H9 (cell line): ENCODE results near the gene RFX8. TPM values are rescaled to one million over a fixed set of nuclear protein-coding genes. Genes with fewer than 3 reads are reported as not detected.

Experiments
- DNase-seq: peaks from one replicate; pipeline ENCODE4 v3.0.0-alpha.2; 2017
- H2AFZ ChIP-seq: one replicate; pipeline ENCODE4 v1.6.1; 2013; ENCODE audit warnings: mild to moderate bottlenecking, low read length, control low read depth, moderate library complexity
- H2AK5ac ChIP-seq: 2 replicates; pipeline ENCODE4 v1.6.1; 2013; ENCODE audit warnings: low read length, control low read depth, mixed read lengths; ENCODE audit not compliant: insufficient read length
- H2BK120ac ChIP-seq: one replicate; pipeline ENCODE4 v1.6.1; 2013; ENCODE audit warnings: low read depth, mild to moderate bottlenecking, low read length, control low read depth, inconsistent platforms; ENCODE audit not compliant: poor library complexity, severe bottlenecking
- H2BK12ac ChIP-seq: 2 replicates; pipeline ENCODE4 v1.6.1; 2013; ENCODE audit warnings: low read length, control low read depth, mixed read lengths, low read depth; ENCODE audit not compliant: insufficient read length
- H2BK15ac ChIP-seq: 2 replicates; pipeline ENCODE4 v1.6.1; 2013; ENCODE audit warnings: low read depth, low read length, control low read depth
- H2BK20ac ChIP-seq: one replicate; pipeline ENCODE4 v1.6.1; 2013; ENCODE audit warnings: low read depth, mild to moderate bottlenecking, low read length, control low read depth, inconsistent platforms; ENCODE audit not compliant: poor library complexity, severe bottlenecking
- H2BK5ac ChIP-seq: 2 replicates; pipeline ENCODE4 v1.6.1; 2013; ENCODE audit warnings: low read length, control low read depth, mixed read lengths; ENCODE audit not compliant: insufficient read length
- H3K14ac ChIP-seq: 2 replicates; pipeline ENCODE4 v1.6.1; 2013; ENCODE audit warnings: low read length, control low read depth; ENCODE audit not compliant: insufficient read depth
- H3K18ac ChIP-seq: 2 replicates; pipeline ENCODE4 v1.6.1; 2013; ENCODE audit warnings: low read depth, mild to moderate bottlenecking, mixed read lengths, low read length, control low read depth; ENCODE audit not compliant: insufficient read length
- H3K23ac ChIP-seq: 2 replicates; pipeline ENCODE4 v1.6.1; 2013; ENCODE audit warnings: low read length, control low read depth, mixed read lengths, low read depth; ENCODE audit not compliant: insufficient read length
- H3K23me2 ChIP-seq: 2 replicates; pipeline ENCODE4 v1.6.1; 2013; ENCODE audit warnings: low read depth, mild to moderate bottlenecking, mixed read lengths, low read length, control low read depth; ENCODE audit not compliant: insufficient read length, poor library complexity, severe bottlenecking
- H3K27ac ChIP-seq: 2 replicates; pipeline ENCODE4 v1.5.1; 2013; ENCODE audit warnings: low read length, control low read depth, mixed read lengths, low read depth; ENCODE audit not compliant: insufficient read length
- H3K27me3 ChIP-seq: 2 replicates; pipeline ENCODE4 v1.6.1; 2013; ENCODE audit warnings: low read length, control low read depth, inconsistent platforms; ENCODE audit not compliant: insufficient read depth
- H3K4ac ChIP-seq: 2 replicates; pipeline ENCODE4 v1.6.1; 2013; ENCODE audit warnings: low read depth, mild to moderate bottlenecking, control low read depth, inconsistent platforms, low read length, moderate library complexity
- H3K4me1 ChIP-seq: 2 replicates; pipeline ENCODE4 v1.6.1; 2013; ENCODE audit warnings: low read length, control low read depth, inconsistent platforms; ENCODE audit not compliant: insufficient read depth
- H3K4me2 ChIP-seq: 2 replicates; pipeline ENCODE4 v1.6.1; 2013; ENCODE audit warnings: low read length, control low read depth, mixed read lengths; ENCODE audit not compliant: insufficient read length, insufficient read depth
- H3K56ac ChIP-seq: 2 replicates; pipeline ENCODE4 v1.6.1; 2013; ENCODE audit warnings: low read depth, mild to moderate bottlenecking, mixed read lengths, low read length, control low read depth; ENCODE audit not compliant: insufficient read length
- H3K79me1 ChIP-seq: 2 replicates; pipeline ENCODE4 v1.6.1; 2013; ENCODE audit warnings: low read depth, mild to moderate bottlenecking, moderate library complexity, low read length, control low read depth, inconsistent platforms; ENCODE audit not compliant: insufficient read depth, poor library complexity, severe bottlenecking
- H3K79me2 ChIP-seq: 2 replicates; pipeline ENCODE4 v1.6.1; 2013; ENCODE audit warnings: low read length, control low read depth, inconsistent platforms; ENCODE audit not compliant: insufficient read depth
- H3K9ac ChIP-seq: 2 replicates; pipeline ENCODE4 v1.6.1; 2013; ENCODE audit warnings: low read length, control low read depth, mixed read lengths; ENCODE audit not compliant: insufficient read length; ENCODE audit errors: extremely low read depth
- H3K9me3 ChIP-seq: one replicate; pipeline ENCODE4 v1.6.1; 2013; ENCODE audit warnings: low read depth, low read length, inconsistent platforms; ENCODE audit not compliant: control insufficient read depth
- H3T11ph ChIP-seq: one replicate; pipeline ENCODE4 v1.6.1; 2013; ENCODE audit warnings: mild to moderate bottlenecking, low read length, control low read depth, inconsistent platforms
- H4K20me1 ChIP-seq: one replicate; pipeline ENCODE4 v1.6.1; 2013; ENCODE audit not compliant: control insufficient read depth, insufficient read length, insufficient read depth
- H4K5ac ChIP-seq: 2 replicates; pipeline ENCODE4 v1.6.1; 2013; ENCODE audit warnings: low read depth, mild to moderate bottlenecking, mixed read lengths, low read length, control low read depth; ENCODE audit not compliant: insufficient read length
- H4K8ac ChIP-seq: replicated peaks from 2 replicates; pipeline ENCODE4 v1.6.1; 2013; ENCODE audit warnings: low read length, control low read depth, mixed read lengths, low read depth; ENCODE audit not compliant: insufficient read length
- H4K91ac ChIP-seq: 2 replicates; pipeline ENCODE4 v1.6.1; 2013; ENCODE audit warnings: low read depth, mild to moderate bottlenecking, moderate library complexity, mixed read lengths, low read length, control low read depth; ENCODE audit not compliant: insufficient read length
- H3K27ac Mint-ChIP-seq, 3 experiments: 2 replicates in 2 of 3; 3 replicates in 1 of 3; pipeline ENCODE4 v1.8.0; 2020 to 2021; ENCODE audit warnings: mixed read lengths in 3 of 3, mild to moderate bottlenecking in 1 of 3, moderate library complexity in 1 of 3
- H3K27me3 Mint-ChIP-seq: 2 replicates; pipeline ENCODE4 v1.8.0; 2021; ENCODE audit warnings: low read depth, mild to moderate bottlenecking, moderate library complexity, mixed read lengths
- H3K36me3 Mint-ChIP-seq, 3 experiments: 2 replicates in 2 of 3; 3 replicates in 1 of 3; pipeline ENCODE4 v1.8.0; 2020 to 2021; ENCODE audit warnings: low read depth in 3 of 3, mixed read lengths in 3 of 3; ENCODE audit not compliant: insufficient read depth in 1 of 3
- H3K4me1 Mint-ChIP-seq, 2 experiments: 2 replicates each; pipeline ENCODE4 v1.8.0; 2020; ENCODE audit warnings: mixed read lengths in 2 of 2
- H3K4me3 Mint-ChIP-seq, 2 experiments: 2 replicates in 1 of 2; 3 replicates in 1 of 2; pipeline ENCODE4 v1.8.0; 2020 to 2021; ENCODE audit warnings: mild to moderate bottlenecking in 2 of 2, mixed read lengths in 2 of 2, moderate library complexity in 1 of 2
- H3K9me3 Mint-ChIP-seq, 2 experiments: 2 replicates in 1 of 2; 3 replicates in 1 of 2; pipeline ENCODE4 v1.8.0; 2020; ENCODE audit warnings: mild to moderate bottlenecking in 2 of 2, mixed read lengths in 2 of 2, moderate library complexity in 1 of 2
- CTCF ChIP-seq: fragments of 200-600 bp; sonication (generic); conservative IDR thresholded peaks from 3 replicates; pipeline ENCODE4 v1.8.0; 2021; ENCODE audit warnings: antibody characterized with exemption, mild to moderate bottlenecking
- WGBS: extraction: QIAGEN DNeasy Blood & Tissue Kit; methylation state at CpG from one replicate; pipeline ENCODE4 v1.1.7; 2013; ENCODE audit warnings: missing lambda C conversion rate, low lambda C conversion rate, mixed read lengths; ENCODE audit not compliant: insufficient read length; ENCODE audit errors: extremely low coverage; 5-methylcytosine and 5-hydroxymethylcytosine counted together
- total RNA-seq: library from RNA; stranded (reverse); gene quantifications from 2 replicates; pipeline ENCODE4 v1.2.1, GENCODE V29; 2021

RFX8 gene
- total RNA-seq, 1 experiment from 2014 or later = 0.22 TPM

GRCh38 chr2:101431486-101431885 lies 43.4 kb downstream of the RFX8 start:
- Histone ChIP-seq H3K27me3 (no peaks in the 10 kb centered on the region), H3K9ac (no peak overlapping the region), H3T11ph (no peak overlapping the region), H3K23me2 (no peaks in the 10 kb centered on the region), H3K9me3 (no peaks in the 10 kb centered on the region), H3K4ac (no peak overlapping the region), H4K91ac (no peak overlapping the region), H3K4me2 (no peak overlapping the region), H2BK15ac (no peak overlapping the region), H4K20me1 (no peaks in the 10 kb centered on the region), H3K56ac (no peak overlapping the region), H4K5ac (no peak overlapping the region), H2BK120ac (no peak overlapping the region), H3K79me1 (no peaks in the 10 kb centered on the region), H4K8ac (no peak overlapping the region), H3K27ac (no peak overlapping the region), H3K18ac (no peak overlapping the region), H3K23ac (no peak overlapping the region), H3K14ac (no peak overlapping the region), H2AFZ (no peak overlapping the region), H2BK12ac (no peak overlapping the region), H2BK5ac (no peak overlapping the region), H3K79me2 (no peaks in the 10 kb centered on the region), H2AK5ac (no peak overlapping the region), H2BK20ac (no peak overlapping the region), H3K4me1 (0 out of 2 replicates have a peak, but pooled peaks cover 2% of the 10 kb centered on the region)
- Mint-ChIP-seq H3K4me1 (peaks cover 12 to 20% of the 10 kb centered on the region in 2 experiments), H3K4me3 (no peak overlapping the region), H3K27me3 (0 out of 2 replicates have a peak, but pooled peaks cover 2% of the 10 kb centered on the region), H3K36me3 (no peaks in the 10 kb centered on the region), H3K9me3 (no peaks in the 10 kb centered on the region), H3K27ac (no peak overlapping the region)
- DNase-seq = no peak
- no CpG with 5 or more reads among the region's 4 CpGs for WGBS
- TF ChIP-seq CTCF = no peak
